ENCODE results near the gene CASZ1.

CASZ1 gene

GRCh38 chr1:10712568-10713362 is 83.7 kb downstream of the CASZ1 start:
- H3K9me3 Mint-ChIP-seq (ENCODE audit: low read depth): no peaks in the 10 kb centered on the region
- H3K4me1 Mint-ChIP-seq (ENCODE audit: low read depth): peaks cover 2% of the 10 kb centered on the region
- H3K4me3 Mint-ChIP-seq: no peak overlapping the region
- H3K27me3 Mint-ChIP-seq: no peaks in the 10 kb centered on the region
- no peak overlapping the region for H3K27ac Mint-ChIP-seq
- no peaks in the 10 kb centered on the region for H3K36me3 Mint-ChIP-seq

- H3K9me3 Mint-ChIP-seq (ENCODE audit: low read depth): no peaks in the 10 kb centered on the region
- H3K36me3 Mint-ChIP-seq: no peaks in the 10 kb centered on the region
- no peaks in the 10 kb centered on the region for H3K27me3 Mint-ChIP-seq
- no peak overlapping the region for H3K27ac Mint-ChIP-seq
- no peaks in the 10 kb centered on the region for H3K4me1 Mint-ChIP-seq (ENCODE audit: low read depth)
- H3K4me3 Mint-ChIP-seq: no peak overlapping the region
These were observed 86.0 kb downstream of the CASZ1 start for GRCh38 chr1:10710489-10710888.

GRCh38 chr1:10709646-10710045 is 86.8 kb downstream of the CASZ1 start:
- Mint-ChIP-seq H3K4me3 (no peak overlapping the region), H3K4me1 (ENCODE audit: low read depth) (no peaks in the 10 kb centered on the region), H3K27ac (no peak overlapping the region), H3K27me3 (no peaks in the 10 kb centered on the region), H3K36me3 (no peaks in the 10 kb centered on the region), H3K9me3 (ENCODE audit: low read depth) (no peaks in the 10 kb centered on the region)

GRCh38 chr1:10709165-10709564 is 87.3 kb downstream of the CASZ1 start:
- Mint-ChIP-seq H3K36me3 (no peaks in the 10 kb centered on the region), H3K4me3 (no peak overlapping the region), H3K9me3 (ENCODE audit: low read depth) (no peaks in the 10 kb centered on the region)

GRCh38 chr1:10708757-10709156 is 87.7 kb downstream of the CASZ1 start:
- no peak overlapping the region for H3K4me3 Mint-ChIP-seq
- H3K27ac Mint-ChIP-seq: no peak overlapping the region
- no peaks in the 10 kb centered on the region for H3K36me3 Mint-ChIP-seq
- H3K27me3 Mint-ChIP-seq: no peaks in the 10 kb centered on the region
- no peaks in the 10 kb centered on the region for H3K9me3 Mint-ChIP-seq (ENCODE audit: low read depth)
- H3K4me1 Mint-ChIP-seq (ENCODE audit: low read depth): no peaks in the 10 kb centered on the region

More at GRCh38 chr1:10709165-10709564, 87.3 kb downstream of the CASZ1 start:
- Mint-ChIP-seq H3K27ac (no peak overlapping the region), H3K27me3 (no peaks in the 10 kb centered on the region), H3K4me1 (ENCODE audit: low read depth) (no peaks in the 10 kb centered on the region)

GRCh38 chr1:10707208-10707607 is 89.2 kb downstream of the CASZ1 start:
- no peaks in the 10 kb centered on the region for H3K4me1 Mint-ChIP-seq (ENCODE audit: low read depth)
- no peak overlapping the region for H3K4me3 Mint-ChIP-seq
- no peaks in the 10 kb centered on the region for H3K9me3 Mint-ChIP-seq (ENCODE audit: low read depth)
- no peak overlapping the region for H3K27ac Mint-ChIP-seq
- no peaks in the 10 kb centered on the region for H3K27me3 Mint-ChIP-seq
- H3K36me3 Mint-ChIP-seq: no peaks in the 10 kb centered on the region

GRCh38 chr1:10706376-10706913 is 90.0 kb downstream of the CASZ1 start:
- Mint-ChIP-seq H3K27me3 (no peaks in the 10 kb centered on the region), H3K4me1 (ENCODE audit: low read depth) (no peaks in the 10 kb centered on the region), H3K9me3 (ENCODE audit: low read depth) (no peaks in the 10 kb centered on the region), H3K36me3 (no peaks in the 10 kb centered on the region), H3K27ac (no peak overlapping the region), H3K4me3 (no peak overlapping the region)

- Mint-ChIP-seq H3K36me3 (no peaks in the 10 kb centered on the region), H3K27ac (no peak overlapping the region), H3K9me3 (ENCODE audit: low read depth) (no peaks in the 10 kb centered on the region), H3K4me3 (no peak overlapping the region), H3K4me1 (ENCODE audit: low read depth) (no peaks in the 10 kb centered on the region), H3K27me3 (no peaks in the 10 kb centered on the region)
These were observed 90.5 kb downstream of the CASZ1 start for GRCh38 chr1:10705953-10706352.

- Mint-ChIP-seq H3K4me3 (no peak overlapping the region), H3K27ac (no peak overlapping the region)
These were observed 92.0 kb downstream of the CASZ1 start for GRCh38 chr1:10704368-10704882.

GRCh38 chr1:10703702-10704101 is 92.7 kb downstream of the CASZ1 start:
- Mint-ChIP-seq H3K4me3 (no peak overlapping the region), H3K27me3 (no peaks in the 10 kb centered on the region)

More at GRCh38 chr1:10704368-10704882, 92.0 kb downstream of the CASZ1 start:
- Mint-ChIP-seq H3K36me3 (no peaks in the 10 kb centered on the region), H3K4me1 (ENCODE audit: low read depth) (no peaks in the 10 kb centered on the region), H3K27me3 (no peaks in the 10 kb centered on the region), H3K9me3 (ENCODE audit: low read depth) (no peaks in the 10 kb centered on the region)

GRCh38 chr1:10701145-10701544 is 95.3 kb downstream of the CASZ1 start:
- H3K27ac Mint-ChIP-seq: no peak overlapping the region
- H3K9me3 Mint-ChIP-seq (ENCODE audit: low read depth): no peaks in the 10 kb centered on the region
- no peaks in the 10 kb centered on the region for H3K27me3 Mint-ChIP-seq
- no peaks in the 10 kb centered on the region for H3K36me3 Mint-ChIP-seq
- no peak overlapping the region for H3K4me3 Mint-ChIP-seq
- H3K4me1 Mint-ChIP-seq (ENCODE audit: low read depth): peaks cover 11% of the 10 kb centered on the region

More at GRCh38 chr1:10703702-10704101, 92.7 kb downstream of the CASZ1 start:
- Mint-ChIP-seq H3K27ac (no peak overlapping the region), H3K4me1 (ENCODE audit: low read depth) (no peaks in the 10 kb centered on the region), H3K36me3 (no peaks in the 10 kb centered on the region), H3K9me3 (ENCODE audit: low read depth) (no peaks in the 10 kb centered on the region)

- H3K27ac Mint-ChIP-seq: no peak overlapping the region
- H3K4me3 Mint-ChIP-seq: no peak overlapping the region
- H3K27me3 Mint-ChIP-seq: no peaks in the 10 kb centered on the region
- peaks cover 14% of the 10 kb centered on the region for H3K4me1 Mint-ChIP-seq (ENCODE audit: low read depth)
- H3K36me3 Mint-ChIP-seq: no peaks in the 10 kb centered on the region
- H3K9me3 Mint-ChIP-seq (ENCODE audit: low read depth): no peaks in the 10 kb centered on the region
These were observed 97.0 kb downstream of the CASZ1 start for GRCh38 chr1:10699470-10699835.

GRCh38 chr1:10698726-10699469 is 97.5 kb downstream of the CASZ1 start:
- no peak overlapping the region for H3K4me3 Mint-ChIP-seq
- no peaks in the 10 kb centered on the region for H3K27me3 Mint-ChIP-seq
- H3K9me3 Mint-ChIP-seq (ENCODE audit: low read depth): no peaks in the 10 kb centered on the region
- H3K36me3 Mint-ChIP-seq: no peaks in the 10 kb centered on the region
- peaks cover 14% of the 10 kb centered on the region for H3K4me1 Mint-ChIP-seq (ENCODE audit: low read depth)
- H3K27ac Mint-ChIP-seq: no peak overlapping the region

- Mint-ChIP-seq H3K4me1 (ENCODE audit: low read depth) (peaks cover 22% of the 10 kb centered on the region), H3K4me3 (no peak overlapping the region), H3K27ac (no peak overlapping the region), H3K36me3 (no peaks in the 10 kb centered on the region), H3K27me3 (no peaks in the 10 kb centered on the region), H3K9me3 (ENCODE audit: low read depth) (no peaks in the 10 kb centered on the region)
These were observed 98.8 kb downstream of the CASZ1 start for GRCh38 chr1:10697621-10698160.

GRCh38 chr1:10696977-10697376 is 99.5 kb downstream of the CASZ1 start:
- Mint-ChIP-seq H3K4me1 (ENCODE audit: low read depth) (peaks cover 27% of the 10 kb centered on the region), H3K4me3 (no peak overlapping the region), H3K27me3 (no peaks in the 10 kb centered on the region), H3K9me3 (ENCODE audit: low read depth) (no peaks in the 10 kb centered on the region), H3K27ac (no peak overlapping the region), H3K36me3 (no peaks in the 10 kb centered on the region)

All from activated naive CD8-positive, alpha-beta T cell (primary cell).